Activated CD8-positive, alpha-beta T cell treated with anti-CD3 and anti-CD28 coated beads for 36 hours (primary cell): ENCODE data around the gene RASL11A. TPM values are rescaled to one million over a fixed set of nuclear protein-coding genes. Genes with fewer than 3 reads are reported as not detected.

ENCODE experiments used
- ATAC-seq: fragments of 200-7000 bp; cut with Tn5 transposase; one replicate; pipeline ENCODE4 v1.10.0; 2021; ENCODE audit warnings: mild to moderate bottlenecking, moderate library complexity
- CTCF ChIA-PET: fragments of 350-600 bp; sonication (Branson Sonifier 250); formaldehyde crosslinking; loops from one replicate; lab custom pipeline; 2021; ENCODE audit warnings: antibody characterized with exemption; lab: Charles Lee
- POLR2A ChIA-PET: fragments of 350-600 bp; sonication (Branson Sonifier 250); formaldehyde crosslinking; loops from one replicate; lab custom pipeline; 2021; ENCODE audit warnings: antibody characterized with exemption; lab: Charles Lee
- DNase-seq: peaks from one replicate; pipeline ENCODE4 v3.0.0-alpha.2; 2020
- H3K27ac Mint-ChIP-seq: one replicate; pipeline ENCODE4 v1.8.0; 2021; ENCODE audit warnings: mild to moderate bottlenecking, mixed read lengths
- H3K27me3 Mint-ChIP-seq: one replicate; pipeline ENCODE4 v1.8.0; 2021; ENCODE audit warnings: mixed read lengths
- H3K36me3 Mint-ChIP-seq: one replicate; pipeline ENCODE4 v1.8.0; 2021; ENCODE audit warnings: low read depth, mixed read lengths
- H3K4me1 Mint-ChIP-seq: one replicate; pipeline ENCODE4 v1.8.0; 2021; ENCODE audit warnings: low read depth, mixed read lengths
- H3K4me3 Mint-ChIP-seq: one replicate; pipeline ENCODE4 v1.8.0; 2021; ENCODE audit warnings: mild to moderate bottlenecking, moderate library complexity, mixed read lengths
- H3K9me3 Mint-ChIP-seq: one replicate; pipeline ENCODE4 v1.8.0; 2021; ENCODE audit warnings: mixed read lengths
- CTCF ChIP-seq: fragments of 200-600 bp; IDR thresholded peaks from one replicate; pipeline ENCODE4 v1.8.0; 2022; ENCODE audit warnings: antibody characterized with exemption, mild to moderate bottlenecking
- intact Hi-C: fragments of 100-400 bp; cut with micrococcal nuclease; formaldehyde crosslinking; loops from one replicate; pipeline ENCODE4 v1.10.0; 2022
- total RNA-seq, 2 experiments: library from RNA; stranded (reverse); gene quantifications; one replicate each; pipeline ENCODE4 v1.2.3, GENCODE V29; 2021

The RASL11A gene
- total RNA-seq, 2 experiments from 2014 or later, result 2.7 to 3.1 TPM

DNA sequence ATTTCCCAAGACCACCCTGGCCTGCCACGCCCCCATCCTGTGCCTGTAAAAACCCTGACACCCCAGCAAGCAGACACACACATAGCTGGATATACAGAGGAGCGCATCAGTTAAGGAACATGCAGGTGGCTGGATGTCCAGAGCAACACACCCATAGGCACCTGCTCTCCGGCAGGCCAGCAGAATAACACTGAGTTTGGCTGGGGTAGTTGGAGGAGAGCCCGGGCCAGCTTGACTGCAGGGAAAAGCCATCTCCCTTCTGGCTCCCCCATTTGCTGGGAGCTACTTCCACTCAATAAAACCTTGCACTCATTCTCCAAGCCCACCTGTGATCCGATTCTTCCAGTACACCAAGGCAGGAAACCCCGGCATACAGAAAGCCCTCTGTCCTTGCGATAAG lies 8.9 kb downstream of the RASL11A start:
- DNase-seq, result no peak
- no peak for TF ChIP-seq CTCF
- intact Hi-C loops, result no loop called here
- Mint-ChIP-seq H3K9me3 (no peaks in the 10 kb centered on the region), H3K4me1 (no peaks in the 10 kb centered on the region), H3K4me3 (no peak overlapping the region), H3K36me3 (no peaks in the 10 kb centered on the region), H3K27ac (no peak overlapping the region), H3K27me3 (no peaks in the 10 kb centered on the region)
- ChIA-PET CTCF (interaction anchor here (1.4 to 3.8 kb wide), 2 partner anchors 9 to 294 kb away, joined by 4 to 12 read pairs; partner anchors contain the start of gene RASL11A), POLR2A (no interaction called here)
- no peak for ATAC-seq

- no peak for TF ChIP-seq CTCF
- no peaks in the 10 kb centered on the region for H3K36me3 Mint-ChIP-seq
- H3K4me3 Mint-ChIP-seq, result no peak overlapping the region
- DNase-seq (no peak), ATAC-seq (no peak)
- no peaks in the 10 kb centered on the region for H3K9me3 Mint-ChIP-seq
- no peak overlapping the region for H3K27ac Mint-ChIP-seq
- CTCF ChIA-PET, result interaction anchor here (1.4 to 3.8 kb wide), 2 partner anchors 10 to 295 kb away, joined by 4 to 12 read pairs; partner anchors contain the start of gene RASL11A
- POLR2A ChIA-PET, result no interaction called here
- no peaks in the 10 kb centered on the region for H3K27me3 Mint-ChIP-seq
- intact Hi-C loops, result no loop called here
- H3K4me1 Mint-ChIP-seq, result no peaks in the 10 kb centered on the region
Measured at GRCh38 chr13:27280009-27280656, 9.5 kb downstream of the RASL11A start.

- POLR2A ChIA-PET, result no interaction called here
Measured at GRCh38 chr13:27280841-27281240, 10.2 kb downstream of the RASL11A start.

DNA sequence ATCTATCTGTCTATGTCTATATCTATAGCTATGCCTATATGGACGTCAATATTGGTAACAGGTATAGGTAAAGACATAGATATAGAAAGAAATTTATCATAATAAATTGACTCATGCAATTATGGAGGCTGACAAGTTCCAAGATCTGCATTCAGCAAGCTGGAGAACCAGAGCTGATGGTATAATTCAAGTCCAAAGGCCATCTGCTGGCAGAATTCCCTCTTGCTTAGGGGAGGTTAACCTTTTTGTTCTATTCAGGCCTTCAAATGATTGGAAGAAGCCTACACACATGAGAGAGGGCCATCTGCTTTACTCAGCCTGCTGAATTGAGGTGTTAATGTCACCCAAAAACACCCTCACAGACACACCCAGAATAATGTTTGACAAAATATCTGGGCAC lies 10.8 kb downstream of the RASL11A start:
- CTCF ChIA-PET, result interaction anchor here (0.9 to 1.6 kb wide), 4 partner anchors 10 to 221 kb away, joined by 3 to 5 read pairs (median 4); partner anchors contain the start of gene RASL11A
- Mint-ChIP-seq H3K9me3 (no peaks in the 10 kb centered on the region), H3K27me3 (no peaks in the 10 kb centered on the region), H3K36me3 (no peaks in the 10 kb centered on the region), H3K4me3 (no peak overlapping the region), H3K27ac (no peak overlapping the region), H3K4me1 (no peaks in the 10 kb centered on the region)
- intact Hi-C loops, result no loop called here
- no peak for TF ChIP-seq CTCF
- POLR2A ChIA-PET, result no interaction called here
- ATAC-seq (no peak), DNase-seq (no peak)

More at GRCh38 chr13:27280841-27281240, 10.2 kb downstream of the RASL11A start:
- TF ChIP-seq CTCF, result no peak
- H3K4me3 Mint-ChIP-seq, result no peak overlapping the region
- intact Hi-C loops, result no loop called here
- no peaks in the 10 kb centered on the region for H3K9me3 Mint-ChIP-seq
- H3K27me3 Mint-ChIP-seq, result no peaks in the 10 kb centered on the region
- ATAC-seq (no peak), DNase-seq (no peak)
- CTCF ChIA-PET, result interaction anchor here (1.2 to 1.6 kb wide), 2 partner anchors 10 to 221 kb away, joined by 3 to 5 read pairs; partner anchors contain the start of gene RASL11A
- no peak overlapping the region for H3K27ac Mint-ChIP-seq
- no peaks in the 10 kb centered on the region for H3K4me1 Mint-ChIP-seq
- H3K36me3 Mint-ChIP-seq, result no peaks in the 10 kb centered on the region

DNA sequence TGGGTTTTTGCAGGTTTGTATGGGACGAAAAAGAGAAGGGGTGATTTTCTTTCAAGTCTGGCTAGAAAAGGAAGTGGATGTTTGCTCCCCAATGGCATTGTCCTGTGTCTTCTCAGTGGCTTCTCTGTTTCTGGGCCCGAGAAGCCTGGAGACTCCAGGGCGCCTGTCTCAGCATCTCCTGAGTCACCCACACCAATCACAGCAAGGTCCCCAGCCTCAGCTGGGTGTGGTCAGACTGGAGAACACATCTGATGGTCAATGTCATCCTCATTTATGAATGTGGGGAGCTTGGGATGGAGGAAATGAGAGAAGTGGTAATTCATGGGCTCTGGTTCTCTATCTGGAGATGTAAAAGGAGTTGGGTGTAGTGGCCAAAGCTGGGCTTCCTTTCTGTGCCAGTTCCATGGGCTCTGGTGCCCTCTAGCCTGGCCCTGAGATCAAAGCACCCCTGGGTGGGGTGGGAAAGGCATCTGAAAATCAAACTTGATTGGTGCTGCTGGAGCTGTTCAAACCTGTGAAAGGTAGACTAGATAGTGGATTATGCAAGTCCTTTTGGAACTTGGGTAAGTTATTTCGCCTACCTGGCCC lies 13.4 kb downstream of the RASL11A start:
- intact Hi-C loops, result no loop called here
- H3K27ac Mint-ChIP-seq, result no peak overlapping the region
- DNase-seq (peak; percentile 45), ATAC-seq (peak; percentile 69)
- H3K4me3 Mint-ChIP-seq, result no peak overlapping the region
- H3K4me1 Mint-ChIP-seq, result no peaks in the 10 kb centered on the region
- no peaks in the 10 kb centered on the region for H3K9me3 Mint-ChIP-seq
- POLR2A ChIA-PET, result interaction anchor here (1.2 kb wide), 1 partner anchor 239 kb away, joined by 3 read pairs; no protein-coding TSS in a partner anchor
- TF ChIP-seq CTCF, result no peak
- CTCF ChIA-PET, result interaction anchor here (1.1 to 2.0 kb wide), 9 partner anchors 9 to 338 kb away, joined by 3 to 19 read pairs (median 6); partner anchors contain the start of gene RASL11A
- H3K27me3 Mint-ChIP-seq, result no peaks in the 10 kb centered on the region
- H3K36me3 Mint-ChIP-seq, result no peaks in the 10 kb centered on the region
